GM21526 (cell line): ENCODE results near the gene ATP5MC2.
A peak's percentile ranks its signal among the peaks of the same experiment; 100 is the strongest.
"Not testable (repeated sequence)": the region's sequence is repeated elsewhere in the genome, so short reads cannot be mapped to it uniquely, and the experiment has no call there.

ENCODE experiments used
- ATAC-seq: cut with Tn5 transposase; IDR thresholded peaks from one replicate; pipeline ENCODE4 v1.9.1; 2021; ENCODE audit warnings: moderate library complexity; ENCODE audit not compliant: unreplicated experiment, low FRiP score

The ATP5MC2 gene

DNA sequence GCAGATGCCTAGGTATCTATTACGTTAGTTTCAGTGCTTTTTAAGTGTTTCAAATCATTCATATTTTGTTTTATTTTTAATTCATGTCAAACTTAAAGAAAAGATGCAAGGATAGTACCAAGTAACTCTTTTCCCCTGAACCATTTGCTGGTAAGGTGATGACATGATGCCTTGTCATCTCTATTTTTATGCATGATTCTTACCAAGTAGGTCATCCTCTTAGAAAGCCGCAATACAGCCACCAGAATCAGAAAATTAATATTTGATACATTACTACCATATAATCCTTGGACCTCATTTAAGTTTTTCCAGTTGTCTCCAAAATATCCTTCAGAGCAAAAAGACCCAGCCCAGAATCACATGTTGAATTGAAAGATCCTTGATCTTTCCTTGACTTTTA is 22.3 kb downstream of the ATP5MC2 start:
- no peak for ATAC-seq

DNA sequence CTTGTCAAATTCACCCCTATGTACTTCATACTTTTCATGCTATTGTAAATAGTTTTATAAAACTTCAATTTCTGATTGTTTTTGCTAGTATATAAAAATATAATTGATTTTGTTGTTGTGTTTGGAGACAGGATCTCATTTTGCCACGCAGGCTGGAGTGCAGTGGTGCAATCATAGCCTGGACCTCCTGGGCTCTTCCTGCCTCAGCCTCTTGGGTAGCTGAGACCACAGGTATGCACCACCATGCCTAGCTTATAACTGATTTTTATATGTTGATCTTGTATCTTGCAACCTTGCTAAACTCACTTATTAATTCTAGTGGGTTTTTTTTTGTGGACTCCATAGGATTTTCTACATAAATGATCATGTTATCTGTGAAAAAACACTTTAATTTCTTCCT is 23.5 kb downstream of the ATP5MC2 start:
- ATAC-seq = no peak

DNA sequence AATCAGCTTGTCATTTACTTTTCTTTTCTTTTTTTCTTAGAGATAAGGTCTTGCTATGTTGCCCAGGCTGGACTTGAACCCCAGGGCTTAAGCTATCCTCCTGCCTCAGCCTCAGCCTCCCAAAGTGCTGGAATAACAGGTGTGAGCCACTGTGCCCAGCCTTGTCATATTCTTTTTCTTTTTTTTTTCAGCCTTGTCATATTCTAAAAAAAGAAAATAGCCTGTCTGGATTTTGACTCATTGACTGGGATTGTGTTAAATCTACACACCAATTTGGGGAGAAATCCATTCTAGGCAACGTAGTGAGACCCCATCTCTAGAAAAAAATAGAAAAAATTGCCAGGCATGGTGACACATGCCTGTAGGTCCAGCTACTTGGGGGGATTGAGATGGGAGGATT is 24.1 kb downstream of the ATP5MC2 start:
- ATAC-seq = no peak

DNA sequence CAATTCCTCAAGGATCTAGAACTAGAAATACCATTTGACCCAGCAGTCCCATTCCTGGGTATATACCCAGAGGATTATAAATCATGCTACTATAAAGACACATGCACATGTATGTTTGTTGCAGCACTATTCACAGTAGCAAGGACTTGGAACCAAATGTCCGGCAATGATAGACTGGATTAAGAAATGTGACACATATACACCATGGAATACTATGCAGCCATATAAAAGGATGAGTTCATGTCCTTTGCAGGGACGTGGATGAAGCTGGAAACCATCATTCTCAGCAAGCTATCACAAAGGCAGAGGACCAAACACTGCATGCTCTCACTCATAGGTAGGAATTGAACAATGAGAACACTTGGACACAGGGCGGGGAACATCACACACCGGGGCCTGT is 29.6 kb downstream of the ATP5MC2 start:
- ATAC-seq = not testable (repeated sequence)

DNA sequence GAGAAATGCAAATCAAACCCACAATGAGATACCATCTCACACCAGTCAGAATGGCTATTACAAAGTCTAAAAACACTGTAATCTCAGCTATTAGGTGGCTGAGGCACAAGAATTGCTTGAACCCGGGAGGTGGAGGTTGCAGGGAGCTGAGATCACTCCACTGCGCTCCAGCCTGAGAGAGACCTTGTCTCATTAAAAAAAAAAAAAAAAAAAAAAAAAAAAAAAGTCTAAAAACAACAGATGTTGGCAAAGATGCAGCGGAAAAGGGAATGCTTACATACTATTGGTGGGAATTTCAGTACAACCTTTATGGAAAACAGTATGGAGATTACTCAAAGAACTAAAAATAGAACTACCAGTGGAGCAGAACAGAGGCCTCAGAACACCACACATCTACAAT is 30.7 kb downstream of the ATP5MC2 start:
- no peak for ATAC-seq

DNA sequence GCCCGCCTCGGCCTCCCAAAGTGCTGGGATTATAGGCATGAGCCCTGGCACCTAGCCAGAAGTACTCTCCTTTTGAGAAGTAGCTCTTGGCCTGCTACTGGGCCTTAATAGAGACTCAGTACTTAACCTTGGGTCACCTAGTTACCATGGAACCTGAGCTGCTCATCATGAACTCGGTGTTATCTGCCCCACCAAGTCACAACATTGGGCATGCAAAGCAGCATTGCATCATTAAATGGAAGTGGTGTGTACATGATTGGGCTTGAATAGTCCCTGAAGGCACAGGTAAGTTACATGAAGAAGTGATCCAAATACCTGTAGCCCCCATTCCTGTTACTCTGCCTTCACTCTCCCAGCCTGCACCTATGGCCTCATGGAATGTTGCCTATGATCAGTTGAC is 31.8 kb downstream of the ATP5MC2 start:
- no peak for ATAC-seq

DNA sequence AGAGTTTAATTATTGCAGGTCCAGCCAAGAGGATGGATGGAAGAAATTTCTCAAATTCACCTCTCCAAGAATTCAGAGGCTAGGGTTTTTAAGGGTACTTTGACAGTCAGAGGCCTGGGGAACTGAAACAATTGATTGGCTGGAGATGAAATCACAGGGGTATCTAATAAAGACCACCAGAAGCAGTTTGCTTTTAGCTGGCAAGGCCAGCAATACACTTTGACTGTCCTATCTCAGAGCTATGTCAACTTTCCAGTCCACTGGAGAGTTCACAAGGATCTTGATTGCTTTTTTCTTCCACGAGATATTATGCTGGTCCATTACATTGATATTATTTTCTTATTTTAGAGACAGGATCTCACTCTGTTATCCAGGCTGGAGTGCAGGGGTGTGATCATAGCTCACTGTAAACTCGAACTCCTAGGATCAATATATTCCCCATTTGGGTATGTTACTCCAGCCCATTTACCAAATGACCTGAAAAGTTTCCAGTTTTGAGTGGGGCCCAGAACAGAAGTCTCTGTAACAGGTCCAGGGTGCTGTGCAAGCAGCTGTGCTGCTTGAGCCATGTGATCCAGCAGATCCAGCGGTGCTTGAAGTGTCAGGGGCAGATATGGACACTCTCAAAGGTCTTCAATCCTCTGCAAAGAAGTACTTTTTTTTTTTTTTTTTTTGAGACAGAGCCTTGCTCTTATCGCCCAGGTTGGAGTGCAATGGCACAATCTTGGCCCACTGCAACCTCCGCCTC is 32.5 kb downstream of the ATP5MC2 start:
- no peak for ATAC-seq

DNA sequence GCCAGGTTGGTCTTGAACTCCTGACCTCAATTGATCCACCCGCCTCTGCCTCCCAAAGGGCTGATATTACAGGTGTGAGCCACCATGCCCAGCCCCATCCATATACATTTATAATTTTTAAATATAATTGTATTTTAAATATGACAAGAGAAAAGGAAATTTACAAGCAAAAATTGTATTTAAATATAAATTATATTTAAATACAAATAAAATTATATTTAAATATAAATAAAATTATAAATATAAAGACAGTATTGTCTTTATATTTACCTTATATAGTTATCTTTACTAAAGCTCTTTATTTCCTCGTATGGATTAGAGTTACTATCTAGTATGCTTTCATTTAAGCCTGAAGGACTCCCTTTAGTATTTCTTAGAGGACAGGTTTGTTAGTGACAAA is 37.8 kb downstream of the ATP5MC2 start:
- ATAC-seq = no peak

DNA sequence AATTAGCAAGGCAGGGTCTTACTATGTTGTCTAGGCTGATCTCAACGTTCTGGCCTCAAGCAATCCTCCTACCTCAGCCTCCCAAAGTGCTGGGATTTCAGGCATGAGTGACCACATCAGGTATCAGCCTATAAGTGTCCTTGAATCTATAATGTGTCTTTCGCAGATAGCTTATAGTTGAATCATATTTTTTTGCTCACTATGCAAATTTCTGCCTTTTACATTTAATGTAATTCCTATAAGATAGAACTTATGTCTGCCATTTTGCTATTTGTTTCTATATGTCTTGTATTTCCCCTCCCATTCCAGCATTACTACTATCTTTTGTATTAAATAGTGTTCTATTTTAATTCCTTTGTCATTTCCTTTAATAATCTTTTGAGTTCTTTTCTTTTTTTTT is 39.2 kb downstream of the ATP5MC2 start:
- no peak for ATAC-seq

DNA sequence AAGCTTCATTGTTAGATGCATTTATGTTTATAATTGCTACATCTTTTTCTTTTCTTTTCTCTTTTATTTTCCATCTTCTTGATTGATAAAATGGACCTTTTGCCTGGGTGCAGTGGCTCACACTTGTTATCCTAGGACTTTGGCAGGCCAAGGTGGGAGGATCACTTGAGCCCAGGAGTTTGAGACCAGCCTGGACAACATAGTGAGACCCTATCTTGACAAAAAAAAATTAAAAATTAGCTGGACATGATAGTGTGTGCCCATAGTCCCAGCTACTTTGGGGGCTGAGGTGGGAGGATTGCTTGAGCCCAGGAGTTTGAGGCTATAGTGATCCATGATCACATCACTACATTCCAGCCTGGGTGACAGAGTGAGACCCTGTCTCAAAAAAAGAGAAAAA is 40.2 kb downstream of the ATP5MC2 start:
- ATAC-seq = not testable (repeated sequence)

DNA sequence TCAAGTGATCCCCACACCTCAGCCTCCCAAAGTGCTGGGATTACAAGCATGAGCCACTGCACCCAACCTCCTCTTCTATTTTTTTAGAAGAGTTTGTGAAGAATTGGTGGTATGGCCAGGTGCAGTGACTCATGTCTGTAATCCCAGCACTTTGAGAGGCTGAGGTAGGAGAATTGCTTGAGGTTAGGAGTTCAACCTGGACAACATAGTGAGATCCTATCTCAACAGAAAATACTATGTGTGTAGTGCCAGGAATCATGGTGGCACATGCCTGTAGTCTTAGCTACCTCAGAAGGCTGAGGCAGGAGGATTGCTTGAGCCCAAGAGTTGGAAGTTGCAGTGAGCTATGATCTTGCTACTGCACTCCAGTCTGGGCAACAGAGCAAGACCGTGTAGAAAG is 44.2 kb downstream of the ATP5MC2 start:
- no peak for ATAC-seq

DNA sequence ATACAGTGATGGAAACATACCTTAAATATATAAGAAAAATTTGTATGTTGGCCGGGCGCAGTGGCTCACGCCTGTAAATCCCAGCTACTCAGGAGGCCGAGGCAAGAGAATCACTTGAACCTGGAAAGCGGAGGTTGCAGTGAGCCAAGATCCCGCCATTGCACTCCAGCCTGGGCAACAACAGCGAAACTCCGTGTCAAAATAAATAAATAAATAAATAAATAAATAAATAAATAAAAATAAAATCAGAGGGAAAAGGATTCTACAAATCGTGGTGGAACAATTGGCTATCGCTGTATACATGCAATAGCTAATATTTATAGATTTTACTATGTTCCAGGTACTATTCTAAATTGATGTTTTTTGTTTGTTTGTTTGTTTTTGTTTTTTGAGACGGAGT is 48.0 kb downstream of the ATP5MC2 start:
- no peak for ATAC-seq

DNA sequence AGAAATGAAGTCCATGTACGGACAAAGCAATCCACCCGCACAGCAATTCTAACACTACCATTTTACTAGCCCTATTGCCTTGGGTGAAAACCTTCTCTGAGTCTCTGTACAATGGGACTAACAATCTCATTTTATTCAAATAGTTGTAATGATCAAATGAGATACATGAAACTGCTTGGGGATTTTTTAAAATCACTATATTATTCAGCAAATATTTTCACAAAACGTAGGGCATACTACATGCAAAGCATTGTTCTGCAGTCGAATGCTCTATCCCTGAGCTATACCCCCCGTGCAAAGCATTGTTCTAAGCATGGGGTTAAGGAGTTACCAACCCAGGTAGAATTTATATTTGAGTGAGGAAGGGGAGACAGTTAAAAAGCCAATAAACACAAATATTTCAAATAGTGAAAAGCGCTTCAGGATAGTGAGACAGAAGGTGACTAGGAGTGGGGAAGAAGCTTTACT is 49.1 kb downstream of the ATP5MC2 start:
- ATAC-seq = no peak

DNA sequence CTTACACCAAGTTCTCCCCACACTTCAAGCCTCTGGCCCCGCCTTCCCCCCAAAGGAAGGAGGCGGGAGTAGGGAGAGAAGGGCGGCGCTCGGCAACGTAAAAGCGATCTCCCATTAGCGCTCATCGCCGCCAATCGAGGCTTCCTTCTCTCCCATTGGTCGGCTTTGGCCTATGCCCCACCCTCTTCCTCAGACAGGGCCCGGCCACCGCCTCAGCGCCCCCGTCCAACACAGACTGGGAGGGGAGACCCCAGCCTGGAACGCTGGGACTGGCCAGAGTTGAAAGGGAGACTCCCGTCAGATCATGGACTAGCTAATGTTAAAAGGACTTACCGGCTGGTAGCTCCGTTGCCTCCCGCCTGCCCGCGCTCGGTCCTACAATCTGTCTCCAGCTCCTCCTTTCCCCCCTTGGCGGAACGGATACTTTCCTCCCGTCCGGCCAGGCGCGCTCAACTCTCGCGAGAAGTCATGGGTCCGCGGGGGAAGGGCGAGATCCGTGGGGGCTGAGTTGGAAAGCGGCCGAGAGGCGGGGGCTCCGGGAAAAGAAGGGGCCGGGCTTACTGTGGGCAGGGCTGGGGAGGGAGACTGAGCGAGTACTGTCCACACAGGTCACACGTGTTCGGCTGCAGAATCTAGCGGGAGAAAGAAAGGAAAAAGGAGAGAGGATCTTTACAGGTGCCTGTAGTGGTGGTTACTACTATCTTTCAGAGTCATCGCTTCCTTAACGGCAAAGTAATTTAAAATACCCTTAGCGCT is 49.8 kb downstream of the ATP5MC2 start, which contains the start of gene ATF7:
Gene ATF7 (minus strand): TSS at position 437 of the 756 bp plus-strand sequence. CDS start 25,382 bp downstream, outside the sequence.
- peak; percentile 93 for ATAC-seq

DNA sequence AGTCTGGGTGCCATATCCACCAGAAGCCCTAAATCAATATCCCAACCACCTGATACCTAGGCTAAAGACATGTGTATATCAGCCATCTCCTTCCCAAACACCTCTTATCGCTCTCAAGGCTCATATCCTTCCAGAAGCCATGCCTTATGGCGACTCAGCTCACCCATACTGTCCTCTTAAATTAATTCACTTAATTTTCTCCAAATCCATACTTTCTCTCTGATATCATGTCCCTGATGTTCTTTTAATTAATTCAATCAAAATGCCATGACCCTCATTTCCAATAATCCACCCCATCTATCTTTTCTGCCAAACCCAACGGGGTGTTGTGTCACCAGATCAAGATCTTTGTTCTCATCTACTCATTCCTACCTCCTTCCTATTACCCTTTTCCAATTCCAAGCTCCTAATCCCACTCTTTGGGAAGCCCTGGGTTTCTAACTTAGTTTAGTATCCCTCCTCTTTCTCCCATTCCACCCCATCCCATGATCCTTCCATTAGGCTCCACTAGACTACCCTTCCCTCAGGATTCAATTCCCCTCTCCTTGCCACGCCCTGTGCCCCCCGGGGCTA is 50.4 kb downstream of the ATP5MC2 start:
- no peak for ATAC-seq

DNA sequence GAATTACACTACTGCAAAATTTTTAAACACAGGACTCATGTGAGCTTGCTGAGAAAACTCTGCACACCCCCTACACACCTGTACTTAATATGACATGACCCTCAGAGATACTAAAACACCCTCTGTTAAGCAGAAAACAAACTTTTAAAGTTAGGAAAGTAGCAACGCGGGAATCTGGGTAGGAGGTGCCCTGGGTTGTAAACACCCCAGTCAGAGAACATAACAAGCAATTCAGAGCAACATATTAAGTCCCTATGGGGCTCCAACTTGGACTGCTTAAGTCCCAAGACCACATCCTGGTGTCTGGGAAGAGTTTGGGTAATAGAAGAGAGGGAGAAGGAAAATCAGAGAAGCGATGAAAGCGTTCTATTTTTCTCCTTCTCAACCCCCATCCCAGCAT is 50.9 kb downstream of the ATP5MC2 start:
- no peak for ATAC-seq

DNA sequence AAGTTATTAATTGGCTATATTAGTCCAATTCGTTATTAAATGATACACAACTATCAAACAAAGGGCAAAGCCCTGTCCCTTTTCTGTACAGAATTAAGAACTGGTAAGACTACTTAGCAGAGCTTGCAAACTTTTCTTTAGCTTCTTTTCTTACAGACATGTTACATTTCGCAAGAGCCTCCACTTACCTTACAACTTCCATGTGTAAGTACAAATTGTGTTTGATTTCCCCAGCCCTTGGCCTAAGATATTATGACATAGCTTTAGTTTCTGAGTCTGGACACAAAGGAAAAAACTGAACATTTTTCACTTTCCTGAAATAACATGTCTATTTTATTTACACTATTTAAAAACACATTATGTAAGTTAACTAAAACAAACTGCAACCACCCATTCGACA is 51.4 kb downstream of the ATP5MC2 start:
- ATAC-seq = no peak

DNA sequence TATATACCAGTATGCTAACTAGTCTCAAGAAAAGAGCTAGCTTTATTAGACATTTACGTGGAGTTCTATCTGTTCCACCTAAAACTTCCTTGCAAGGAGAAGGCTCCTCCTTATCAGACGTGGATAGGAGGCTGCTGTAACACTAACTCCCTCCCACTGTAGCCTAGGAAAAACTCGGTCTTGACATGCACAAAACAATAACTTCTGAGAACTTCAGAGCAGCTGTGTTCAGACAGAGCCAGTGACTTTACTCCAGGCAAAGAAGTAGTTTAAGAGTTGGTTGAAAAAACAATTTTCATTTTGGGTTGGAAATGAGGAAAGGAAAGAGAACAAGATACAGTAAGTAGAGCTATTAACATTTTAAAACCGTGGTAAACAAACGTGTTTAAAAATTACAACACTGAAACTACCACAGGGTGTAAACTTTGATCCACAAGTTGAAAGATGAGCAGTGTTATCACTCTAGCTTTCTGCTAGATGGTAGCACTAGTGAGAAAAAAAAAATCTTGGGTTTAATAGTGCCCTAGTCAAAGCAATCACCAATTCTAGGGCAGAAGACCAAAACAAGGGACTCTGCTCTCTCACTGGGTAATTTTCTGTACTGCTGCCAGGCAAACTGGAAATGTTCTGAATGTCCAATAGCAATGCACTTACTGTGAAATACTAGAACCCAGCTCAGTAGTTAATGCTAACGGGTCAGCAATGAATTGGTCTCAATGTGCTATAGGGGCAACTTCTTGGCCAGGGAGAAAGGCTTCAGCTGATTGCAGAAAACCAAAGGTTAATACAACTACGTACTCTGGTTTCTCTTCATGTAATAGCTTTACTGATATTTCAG is 52.1 kb downstream of the ATP5MC2 start:
- ATAC-seq = no peak

DNA sequence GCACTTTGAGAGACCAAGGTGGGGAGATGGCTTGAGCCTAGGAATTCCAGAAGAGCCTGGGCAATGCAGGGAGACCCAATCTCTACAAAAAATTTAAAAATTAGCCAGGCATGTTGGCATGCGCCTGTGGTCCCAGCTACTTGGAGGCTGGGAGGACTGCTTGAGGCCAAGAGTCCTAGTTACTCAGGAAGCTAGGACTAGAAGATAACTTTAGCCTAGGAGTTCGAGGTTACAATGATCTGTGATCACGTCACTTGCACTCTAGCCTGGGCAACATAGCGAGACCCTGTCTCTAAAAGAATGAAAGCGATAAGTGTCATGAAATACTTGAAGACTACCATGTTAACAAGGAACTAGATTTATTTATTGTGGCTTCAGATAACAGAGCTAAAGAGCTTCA is 53.2 kb downstream of the ATP5MC2 start:
- no peak for ATAC-seq

DNA sequence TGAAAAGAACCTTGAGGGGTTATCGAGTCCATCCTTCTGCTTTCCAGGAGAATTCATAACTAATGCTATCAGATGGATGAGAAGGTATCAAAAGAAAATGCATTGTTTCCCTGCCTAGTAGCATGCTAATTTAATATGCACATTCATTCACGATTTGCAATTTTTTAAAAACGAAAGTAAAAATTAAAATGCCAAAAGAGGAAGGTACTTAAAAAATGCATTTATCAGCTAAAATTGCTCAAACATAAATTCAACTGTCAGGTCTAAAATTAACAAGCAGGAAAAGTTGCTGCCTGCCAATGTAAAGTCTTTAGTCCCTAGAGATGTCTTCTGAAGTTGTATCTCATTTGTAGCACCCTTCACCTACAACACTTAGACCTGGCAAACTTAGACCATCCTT is 57.6 kb downstream of the ATP5MC2 start:
- no peak for ATAC-seq

DNA sequence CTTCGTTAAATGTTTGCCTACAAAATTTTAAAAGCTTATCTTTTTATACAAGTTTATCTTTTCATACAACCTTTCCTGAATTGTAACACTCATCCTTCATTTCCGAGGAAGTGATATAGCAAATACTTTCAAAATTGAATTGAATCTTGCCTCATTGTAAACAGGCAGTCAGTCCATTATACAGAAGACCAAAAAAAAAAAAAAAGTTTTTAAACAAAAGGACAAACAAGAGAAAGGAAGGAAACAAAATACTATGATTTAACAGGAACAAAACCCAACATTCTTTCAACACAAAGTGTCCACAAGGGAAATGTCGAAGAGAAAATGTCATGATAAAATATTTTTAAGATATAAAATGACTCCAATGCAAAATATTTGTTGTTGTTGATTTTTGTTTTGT is 58.2 kb downstream of the ATP5MC2 start:
- ATAC-seq = no peak
